ENCODE results near the gene SMAD3.

GRCh38 chr15:67143646-67144045 lies 78.2 kb downstream of the SMAD3 start:
- TF ChIP-seq CTCF (IDR thresholded peaks at IDR 0.05; ENCODE audit: borderline replicate concordance, extremely low read depth, low read length, poor library complexity, severe bottlenecking) (no peak), EZH2 (IDR thresholded peaks at IDR 0.05; ENCODE audit: borderline replicate concordance, low read depth, low read length, severe bottlenecking) (no peak)
